C4-2B (cell line): ENCODE measurements around the gene VSIG1.

ENCODE experiments used
- H3K27ac ChIP-seq: fragments of 450-650 bp; 2 replicates; pipeline ENCODE4 v1.5.1; 2017
- ZFX ChIP-seq: fragments of 450-650 bp; IDR thresholded peaks from 2 replicates; pipeline ENCODE4 v1.6.1; 2017
- TF ChIP-seq, protein P1 (sequence below): fragments of 450-650 bp; conservative IDR thresholded peaks from 2 replicates; pipeline ENCODE4 v1.5.1; 2017; ENCODE audit warnings: mild to moderate bottlenecking

Gene VSIG1

GRCh38 chrX:108034725-108035124 is 10.1 kb upstream of the VSIG1 start:
- H3K27ac ChIP-seq: no peak overlapping the region
- TF ChIP-seq ZFX: no peak
- TF ChIP-seq, protein P1, sequence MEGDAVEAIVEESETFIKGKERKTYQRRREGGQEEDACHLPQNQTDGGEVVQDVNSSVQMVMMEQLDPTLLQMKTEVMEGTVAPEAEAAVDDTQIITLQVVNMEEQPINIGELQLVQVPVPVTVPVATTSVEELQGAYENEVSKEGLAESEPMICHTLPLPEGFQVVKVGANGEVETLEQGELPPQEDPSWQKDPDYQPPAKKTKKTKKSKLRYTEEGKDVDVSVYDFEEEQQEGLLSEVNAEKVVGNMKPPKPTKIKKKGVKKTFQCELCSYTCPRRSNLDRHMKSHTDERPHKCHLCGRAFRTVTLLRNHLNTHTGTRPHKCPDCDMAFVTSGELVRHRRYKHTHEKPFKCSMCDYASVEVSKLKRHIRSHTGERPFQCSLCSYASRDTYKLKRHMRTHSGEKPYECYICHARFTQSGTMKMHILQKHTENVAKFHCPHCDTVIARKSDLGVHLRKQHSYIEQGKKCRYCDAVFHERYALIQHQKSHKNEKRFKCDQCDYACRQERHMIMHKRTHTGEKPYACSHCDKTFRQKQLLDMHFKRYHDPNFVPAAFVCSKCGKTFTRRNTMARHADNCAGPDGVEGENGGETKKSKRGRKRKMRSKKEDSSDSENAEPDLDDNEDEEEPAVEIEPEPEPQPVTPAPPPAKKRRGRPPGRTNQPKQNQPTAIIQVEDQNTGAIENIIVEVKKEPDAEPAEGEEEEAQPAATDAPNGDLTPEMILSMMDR: no peak

GRCh38 chrX:108036298-108036973 is 8.4 kb upstream of the VSIG1 start:
- TF ChIP-seq ZFX: no peak
- TF ChIP-seq, protein P1: no peak

DNA sequence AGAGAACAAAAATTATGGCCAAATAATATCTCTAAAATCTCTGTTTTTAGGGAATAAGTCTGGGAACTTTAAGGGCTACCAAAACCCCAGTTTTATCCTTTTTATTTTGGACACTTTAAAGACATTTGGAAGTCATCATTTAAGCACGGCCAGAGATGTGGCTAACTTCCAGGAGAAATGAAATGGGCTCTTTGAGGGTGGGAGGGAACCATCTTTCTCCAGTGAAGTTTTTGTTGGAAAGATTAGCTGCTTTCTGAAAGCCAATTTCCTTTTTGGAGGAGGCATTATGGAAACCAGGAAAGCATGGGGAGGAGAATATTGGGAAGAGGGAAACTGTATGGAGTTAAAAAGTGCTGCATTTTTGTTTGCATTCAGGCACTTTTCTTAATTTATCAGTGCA is 4.8 kb downstream of the VSIG1 start:
- TF ChIP-seq ZFX: no peak
- TF ChIP-seq, protein P1: no peak
- no peak overlapping the region for H3K27ac ChIP-seq

More at GRCh38 chrX:108036298-108036973, 8.4 kb upstream of the VSIG1 start:
- no peak overlapping the region for H3K27ac ChIP-seq

DNA sequence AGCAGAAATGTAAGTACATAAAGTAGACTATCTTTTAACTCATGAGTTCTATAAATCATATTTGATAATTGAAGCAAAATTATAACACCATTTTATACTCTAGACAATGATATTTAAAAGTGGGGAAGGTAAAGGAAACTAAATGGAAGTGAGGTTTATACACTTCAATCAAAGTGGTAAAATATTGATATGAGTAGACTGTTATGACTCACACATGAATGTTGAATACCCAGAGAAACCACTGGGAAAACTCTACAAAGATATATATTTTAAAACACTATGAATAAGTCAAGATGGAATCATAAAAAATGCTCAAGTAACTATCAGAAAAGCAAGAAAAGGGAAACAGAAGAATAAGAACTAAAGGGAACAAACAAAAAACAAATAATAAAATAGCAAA is 8.4 kb downstream of the VSIG1 start:
- TF ChIP-seq, protein P1: no peak
- TF ChIP-seq ZFX: no peak
- no peak overlapping the region for H3K27ac ChIP-seq

DNA sequence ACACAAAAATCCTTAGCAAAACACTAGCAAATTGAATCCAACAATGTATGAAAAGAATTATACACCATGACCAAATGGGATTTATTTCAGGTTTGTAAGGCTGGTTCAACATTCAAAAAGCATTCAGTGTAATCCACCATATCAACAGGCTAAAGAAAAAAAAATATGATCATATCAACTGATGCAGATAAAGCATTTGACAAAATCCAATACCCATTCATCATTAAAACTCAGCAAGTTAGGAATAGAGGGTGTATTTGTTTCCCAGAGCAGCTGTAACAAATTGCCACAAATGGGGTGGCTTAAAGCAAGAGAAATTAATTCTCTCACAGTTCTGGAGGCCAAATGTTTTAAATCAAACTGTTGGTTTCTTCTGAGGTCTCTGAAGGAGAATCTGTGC is 10.7 kb downstream of the VSIG1 start:
- TF ChIP-seq, protein P1: no peak
- no peak for TF ChIP-seq ZFX
- no peak overlapping the region for H3K27ac ChIP-seq

GRCh38 chrX:108059801-108060200 is 14.9 kb downstream of the VSIG1 start:
- no peak overlapping the region for H3K27ac ChIP-seq
- TF ChIP-seq, protein P1: no peak
- no peak for TF ChIP-seq ZFX

- no peak overlapping the region for H3K27ac ChIP-seq
- TF ChIP-seq, protein P1: no peak
- no peak for TF ChIP-seq ZFX
Measured at GRCh38 chrX:108064001-108064400, 19.1 kb downstream of the VSIG1 start.
